Right lobe of liver (tissue), 6 donors: ENCODE data around the gene SPARCL1. TPM values are rescaled to one million over a fixed set of nuclear protein-coding genes. Genes with fewer than 3 reads are reported as not detected.

Source experiments
- ATAC-seq, 4 donors: fragments of 200-7000 bp; cut with Tn5 transposase; one replicate each; pipeline ENCODE4 v1.9.1; 2020; ENCODE audit warnings: mild to moderate bottlenecking in 4 of 4, moderate library complexity in 4 of 4
- DNase-seq, 3 donors: peaks; one replicate each; pipeline ENCODE4 v3.0.0-alpha.2; 2020
- H3K27ac ChIP-seq, 3 donors: fragments of 200-600 bp; one replicate each; pipeline ENCODE4 v1.8.0; 2022
- H3K27me3 ChIP-seq, 2 donors: fragments of 200-600 bp; one replicate each; pipeline ENCODE4 v1.8.0; 2022
- H3K36me3 ChIP-seq, 4 donors: fragments of 200-600 bp; sonication (generic) in 1 of 4; one replicate each; pipeline versions ENCODE4 v1.5.1 to v1.8.0; 2017 to 2022; ENCODE audit warnings: control low read depth in 1 of 4
- H3K4me1 ChIP-seq, 4 donors: fragments of 200-600 bp; sonication (generic) in 1 of 4; one replicate each; pipeline versions ENCODE4 v1.5.1 to v1.8.0; 2017 to 2022; ENCODE audit warnings: control low read depth in 1 of 4
- H3K4me3 ChIP-seq, 3 donors: fragments of 200-600 bp; one replicate each; pipeline ENCODE4 v1.8.0; 2022
- H3K9me3 ChIP-seq, 4 donors: fragments of 200-600 bp; sonication (generic) in 1 of 4; one replicate each; pipeline versions ENCODE4 v1.5.1 to v1.8.0; 2017 to 2022; ENCODE audit warnings: control low read depth in 1 of 4
- POLR2A ChIP-seq: fragments of 450-650 bp; IDR thresholded peaks from one replicate; pipeline ENCODE4 v1.6.1; 2017; ENCODE audit warnings: antibody characterized with exemption, mild to moderate bottlenecking
- WGBS: methylation state at CpG from one replicate; pipeline ENCODE4 v1.1.6; 2018; ENCODE audit warnings: low coverage, low lambda C conversion rate; ENCODE audit not compliant: insufficient coverage; ENCODE audit errors: missing lambda C conversion rate; 5-methylcytosine and 5-hydroxymethylcytosine counted together
- intact Hi-C, 2 donors: fragments of 100-400 bp; cut with DNase I; formaldehyde crosslinking; loops; one replicate each; pipeline versions ENCODE4 v1.11.2 to v1.14.1; 2022
- total RNA-seq, 6 experiments: library from RNA; depleted of rRNA in 2 of 6; stranded (reverse); fragments of >200 nt in 2 of 6; fragmentation: NEBNext Ultra II Directional in 3 of 6; extraction: Animal tissue kit (Norgen Biotek cat#: 25700) in 3 of 6; gene quantifications; one replicate each; pipeline versions ENCODE4 v1.1.0 to v1.2.4, GENCODE V29; 2016 to 2023
- TF ChIP-seq, protein P1 (sequence below), 4 donors: fragments of 200-600 bp in 3 of 4; fragments of 450-650 bp in 1 of 4; IDR thresholded peaks; one replicate each; pipeline versions ENCODE4 v1.5.1 to v1.8.0; 2016 to 2022; ENCODE audit warnings: antibody characterized with exemption in 4 of 4, mild to moderate bottlenecking in 2 of 4
- donor health status: DM: no; HTN: yes; CAD: no.
- donor health status: DM: no; HTN: no; CAD: no.
- donor health status: DM: no; HTN: no; CAD: no.
- donor health status: DM: no; HTN: yes; CAD: no.
- donor health status: DM: no; HTN: yes; CAD: no.

The SPARCL1 gene
- total RNA-seq, 6 experiments from 2014 or later: 5.3 to 14.3 (median 9.1) TPM

DNA sequence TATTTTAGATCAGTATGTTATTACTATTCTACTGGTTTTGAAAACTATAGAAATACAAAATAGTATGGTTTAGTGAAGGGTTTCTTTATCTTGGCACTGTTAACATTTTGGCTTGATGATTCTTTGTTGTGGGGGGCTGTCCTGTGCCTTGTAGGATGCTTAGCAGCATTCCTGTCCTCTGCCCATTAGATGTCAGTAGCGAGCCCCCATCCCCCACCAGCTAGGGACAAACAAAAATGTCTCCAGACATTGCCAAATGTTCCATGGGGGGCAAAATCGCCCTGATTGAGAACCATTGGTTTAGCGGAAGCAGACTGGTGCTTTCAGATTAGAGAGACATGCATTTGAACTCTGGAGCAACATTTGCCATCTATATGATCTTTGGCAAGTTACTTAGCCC lies 23.3 kb downstream of the SPARCL1 start:
- Histone ChIP-seq H3K9me3 (no peaks in the 10 kb centered on the region), H3K4me1 (peaks cover 0 to 8% (median 2%) of the 10 kb centered on the region in 4 donors), H3K27me3 (no peaks in the 10 kb centered on the region), H3K36me3 (no peaks in the 10 kb centered on the region), H3K27ac (no peak overlapping the region), H3K4me3 (no peak overlapping the region)
- WGBS: 100% methylated on average over 1 of the region's 3 CpGs
- intact Hi-C loops: no loop called here
- no peak for DNase-seq
- ATAC-seq: no peak
- TF ChIP-seq, protein P1, sequence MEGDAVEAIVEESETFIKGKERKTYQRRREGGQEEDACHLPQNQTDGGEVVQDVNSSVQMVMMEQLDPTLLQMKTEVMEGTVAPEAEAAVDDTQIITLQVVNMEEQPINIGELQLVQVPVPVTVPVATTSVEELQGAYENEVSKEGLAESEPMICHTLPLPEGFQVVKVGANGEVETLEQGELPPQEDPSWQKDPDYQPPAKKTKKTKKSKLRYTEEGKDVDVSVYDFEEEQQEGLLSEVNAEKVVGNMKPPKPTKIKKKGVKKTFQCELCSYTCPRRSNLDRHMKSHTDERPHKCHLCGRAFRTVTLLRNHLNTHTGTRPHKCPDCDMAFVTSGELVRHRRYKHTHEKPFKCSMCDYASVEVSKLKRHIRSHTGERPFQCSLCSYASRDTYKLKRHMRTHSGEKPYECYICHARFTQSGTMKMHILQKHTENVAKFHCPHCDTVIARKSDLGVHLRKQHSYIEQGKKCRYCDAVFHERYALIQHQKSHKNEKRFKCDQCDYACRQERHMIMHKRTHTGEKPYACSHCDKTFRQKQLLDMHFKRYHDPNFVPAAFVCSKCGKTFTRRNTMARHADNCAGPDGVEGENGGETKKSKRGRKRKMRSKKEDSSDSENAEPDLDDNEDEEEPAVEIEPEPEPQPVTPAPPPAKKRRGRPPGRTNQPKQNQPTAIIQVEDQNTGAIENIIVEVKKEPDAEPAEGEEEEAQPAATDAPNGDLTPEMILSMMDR (IDR thresholded peaks at IDR 0.05): peak in 1 of 4 donors; percentile 17
- TF ChIP-seq POLR2A: no peak

DNA sequence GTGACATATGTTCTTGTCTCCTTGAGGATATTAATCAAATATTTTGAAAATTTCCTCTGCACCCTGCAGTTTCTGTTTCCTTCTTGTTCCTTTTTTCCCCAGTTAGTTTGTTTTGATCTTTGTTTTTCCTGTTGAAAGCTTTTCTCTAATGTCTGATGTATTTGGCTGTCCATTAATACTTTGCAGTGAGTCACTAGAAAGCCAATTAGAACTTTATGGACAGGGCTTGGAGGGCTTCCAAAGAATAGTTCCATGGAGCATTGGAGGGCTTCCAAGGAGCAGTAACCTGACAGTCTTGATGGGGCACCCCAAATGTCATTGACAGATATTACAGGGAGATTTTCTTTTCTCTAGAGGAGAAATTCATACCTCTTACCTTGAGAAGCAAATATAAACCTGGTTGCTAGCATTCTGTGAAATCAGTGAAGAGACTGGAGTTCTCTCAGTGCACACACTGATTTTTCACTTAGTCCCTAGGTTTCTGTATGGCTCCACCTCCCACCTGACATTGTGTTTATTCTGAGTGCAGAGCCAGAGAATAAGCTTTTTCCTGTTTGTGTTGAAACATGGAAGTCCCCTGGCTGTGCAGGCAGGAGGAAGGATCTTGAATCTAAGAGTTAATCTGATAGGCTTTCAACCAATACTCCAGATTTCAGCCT lies 26.5 kb downstream of the SPARCL1 start:
- DNase-seq (no peak), ATAC-seq (peak; percentile 60 to 95 (median 68))
- H3K27me3 ChIP-seq: no peaks in the 10 kb centered on the region
- H3K36me3 ChIP-seq: no peaks in the 10 kb centered on the region
- TF ChIP-seq, protein P1 (IDR thresholded peaks at IDR 0.05): no peak
- TF ChIP-seq POLR2A: no peak
- H3K27ac ChIP-seq: peak overlapping the region in 1 of 3 donors; percentile 0
- peaks cover 0 to 8% (median 2%) of the 10 kb centered on the region in 4 donors for H3K4me1 ChIP-seq
- no peak overlapping the region for H3K4me3 ChIP-seq
- H3K9me3 ChIP-seq: no peaks in the 10 kb centered on the region
- intact Hi-C loops: no loop called here

DNA sequence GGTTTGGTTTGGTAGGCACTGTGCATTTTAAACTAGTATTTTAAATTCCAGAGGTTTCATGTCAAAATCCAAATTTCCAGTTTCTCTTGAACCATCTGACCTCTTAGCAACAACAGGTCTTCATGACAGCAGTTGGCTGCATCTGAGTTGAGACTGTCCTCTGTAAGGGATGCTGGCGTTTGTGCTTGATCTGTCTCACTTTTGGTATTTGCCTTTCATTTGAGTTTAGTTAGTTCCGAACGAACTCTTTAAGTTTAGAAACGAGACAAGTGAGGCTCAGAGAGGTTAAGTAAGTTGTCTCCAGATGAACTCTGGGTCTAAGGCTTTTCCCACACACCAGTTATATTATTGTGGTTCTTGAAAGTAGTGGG lies 29.1 kb downstream of the SPARCL1 start:
- ATAC-seq: no peak
- Histone ChIP-seq H3K4me1 (peaks cover 0 to 8% (median 2%) of the 10 kb centered on the region in 4 donors), H3K4me3 (no peak overlapping the region), H3K27me3 (no peaks in the 10 kb centered on the region), H3K9me3 (no peaks in the 10 kb centered on the region), H3K27ac (no peak overlapping the region), H3K36me3 (no peaks in the 10 kb centered on the region)
- no peak for TF ChIP-seq POLR2A
- TF ChIP-seq, protein P1 (IDR thresholded peaks at IDR 0.05): no peak
- WGBS: 77% methylated on average over 4 of the region's 4 CpGs
- intact Hi-C loops: no loop called here
- DNase-seq: no peak

DNA sequence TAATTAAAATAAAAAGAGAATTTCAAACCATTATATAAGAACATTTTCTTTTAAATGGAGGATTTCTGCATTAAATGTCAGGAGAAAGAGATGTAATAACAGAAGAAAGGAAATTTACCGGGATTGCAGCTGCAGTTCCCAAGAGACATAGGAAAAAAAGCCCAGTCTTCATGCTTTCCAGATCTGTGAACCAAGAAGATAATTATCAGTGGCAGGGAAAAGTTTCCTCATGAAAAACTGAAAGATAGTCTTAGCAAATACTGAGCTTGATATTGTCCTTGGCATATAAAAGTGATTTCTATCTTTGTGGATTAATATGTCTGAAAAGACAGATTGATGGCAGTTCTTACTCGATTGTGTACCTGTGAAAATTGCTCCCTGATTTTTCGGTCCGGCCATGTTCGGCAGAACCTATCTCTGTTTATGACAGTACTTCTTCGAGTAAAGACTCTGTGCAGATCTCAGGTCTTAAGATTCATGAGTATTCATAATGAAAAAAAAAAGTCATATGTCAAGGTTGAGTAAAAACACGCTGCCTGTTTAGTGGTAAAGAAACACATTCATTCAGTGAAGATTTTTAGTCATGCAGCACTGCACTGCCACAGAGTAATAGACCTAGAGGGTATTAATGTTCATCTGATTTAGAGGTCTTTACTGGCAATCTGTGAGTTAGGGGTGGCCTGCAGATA lies 29.6 kb downstream of the SPARCL1 start:
- Histone ChIP-seq H3K4me3 (no peak overlapping the region), H3K27ac (no peak overlapping the region), H3K27me3 (no peaks in the 10 kb centered on the region), H3K36me3 (no peaks in the 10 kb centered on the region), H3K4me1 (peaks cover 0 to 8% (median 2%) of the 10 kb centered on the region in 4 donors), H3K9me3 (no peaks in the 10 kb centered on the region)
- intact Hi-C loops: no loop called here
- WGBS: 80% methylated on average over 7 of the region's 7 CpGs
- no peak for DNase-seq
- no peak for ATAC-seq
- TF ChIP-seq POLR2A: no peak
- TF ChIP-seq, protein P1 (IDR thresholded peaks at IDR 0.05): no peak
